ENCODE data around the gene BIRC6. TPM values are rescaled to one million over a fixed set of nuclear protein-coding genes. Genes with fewer than 3 reads are reported as not detected.
"Not testable (repeated sequence)": the region's sequence is repeated elsewhere in the genome, so short reads cannot be mapped to it uniquely, and the experiment has no call there.

BIRC6 gene
- total RNA-seq (2014; rRNA removed; shearing (Covaris generic); ENCODE audit: low replicate concordance), result 26.3 and 38.2 TPM in 2 replicates

GRCh38 chr2:32356681-32357317 lies at the start of gene BIRC6:
TSS of gene BIRC6 (plus strand) at chr2:32357023. CDS start at chr2:32357162, 139 bp downstream.
- in situ Hi-C loops (cut with HindIII; ENCODE audit: low pct_unique_long_range_greater_than_20kb, low sequenced_read_pairs), result no loop called here
- DNase-seq (ENCODE audit: low read depth), result peak; percentile 98

- DNase-seq (ENCODE audit: low read depth), result no peak
- in situ Hi-C loops (cut with HindIII; ENCODE audit: low pct_unique_long_range_greater_than_20kb, low sequenced_read_pairs), result no loop called here
Observed at GRCh38 chr2:32310577-32310976, 46.2 kb upstream of the BIRC6 start.

- in situ Hi-C loops (cut with HindIII; ENCODE audit: low pct_unique_long_range_greater_than_20kb, low sequenced_read_pairs), result no loop called here
- DNase-seq (ENCODE audit: low read depth), result no peak
Observed at GRCh38 chr2:32314886-32315285, 41.9 kb upstream of the BIRC6 start.

- DNase-seq (ENCODE audit: low read depth); in situ Hi-C loops (cut with HindIII; ENCODE audit: low pct_unique_long_range_greater_than_20kb, low sequenced_read_pairs): not testable (repeated sequence)
Observed at GRCh38 chr2:32328679-32329078, 28.1 kb upstream of the BIRC6 start.

DNA sequence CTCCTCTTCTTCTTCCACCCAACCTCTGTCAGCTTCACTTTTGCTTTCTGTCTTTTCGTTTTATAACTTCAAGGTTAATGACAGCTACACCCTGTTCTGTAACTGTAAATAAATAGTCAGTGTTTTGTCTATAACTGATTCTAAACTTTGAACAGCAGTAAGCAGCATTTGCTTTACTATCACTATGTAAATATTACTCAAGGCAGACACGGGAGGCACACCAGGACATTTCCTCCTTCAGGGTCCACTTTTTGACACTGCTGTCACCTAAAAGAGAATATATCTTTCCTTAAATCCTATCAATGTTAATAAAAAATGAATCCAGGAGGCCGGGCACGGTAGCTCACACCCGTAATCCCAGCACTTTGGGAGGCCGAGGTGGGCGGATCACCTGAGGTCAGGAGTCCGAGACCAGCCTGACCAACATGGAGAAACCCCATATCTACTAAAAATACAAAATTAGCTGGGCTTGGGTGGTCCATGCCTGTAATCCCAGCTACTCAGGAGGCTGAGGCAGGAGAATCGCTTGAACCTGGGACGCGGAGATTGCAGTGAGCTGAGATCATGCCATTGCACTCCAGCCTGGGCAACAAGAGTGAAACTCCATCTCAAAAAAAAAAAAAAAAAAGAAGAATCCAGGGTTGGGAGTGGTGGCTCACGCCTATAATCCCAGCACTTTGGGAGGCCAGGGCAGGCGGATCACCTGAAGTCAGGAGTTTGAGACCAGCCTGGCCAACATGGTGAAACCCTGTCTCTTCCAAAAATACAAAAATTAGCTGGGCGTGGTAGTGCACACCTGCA lies 27.4 kb upstream of the BIRC6 start:
- in situ Hi-C loops (cut with HindIII; ENCODE audit: low pct_unique_long_range_greater_than_20kb, low sequenced_read_pairs), result not testable (repeated sequence)

GRCh38 chr2:32330136-32330535 lies 26.7 kb upstream of the BIRC6 start:
- in situ Hi-C loops (cut with HindIII; ENCODE audit: low pct_unique_long_range_greater_than_20kb, low sequenced_read_pairs), result no loop called here
- DNase-seq (ENCODE audit: low read depth), result no peak

More for the DNA sequence above, 27.4 kb upstream of the BIRC6 start:
- DNase-seq (ENCODE audit: low read depth), result not testable (repeated sequence)

DNA sequence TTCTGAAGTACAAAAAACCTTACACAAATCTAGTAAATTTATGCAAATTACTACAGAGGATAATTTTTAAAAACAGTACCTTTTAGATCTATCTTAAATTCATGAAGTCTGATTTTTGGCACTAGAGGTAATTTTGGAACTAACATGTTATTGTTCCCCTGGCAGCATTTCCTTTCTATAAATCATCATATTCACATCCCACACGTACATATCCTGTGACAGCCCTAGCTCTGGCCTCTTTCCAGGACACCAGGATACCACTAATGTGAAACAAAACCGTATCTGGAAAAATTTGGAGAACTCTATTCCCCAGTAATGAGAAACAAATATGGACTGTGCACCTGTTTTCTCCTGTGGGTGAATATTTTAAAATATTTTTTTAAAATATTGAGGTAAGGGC lies 14.0 kb upstream of the BIRC6 start:
- in situ Hi-C loops (cut with HindIII; ENCODE audit: low pct_unique_long_range_greater_than_20kb, low sequenced_read_pairs), result no loop called here
- no peak for DNase-seq (ENCODE audit: low read depth)

DNA sequence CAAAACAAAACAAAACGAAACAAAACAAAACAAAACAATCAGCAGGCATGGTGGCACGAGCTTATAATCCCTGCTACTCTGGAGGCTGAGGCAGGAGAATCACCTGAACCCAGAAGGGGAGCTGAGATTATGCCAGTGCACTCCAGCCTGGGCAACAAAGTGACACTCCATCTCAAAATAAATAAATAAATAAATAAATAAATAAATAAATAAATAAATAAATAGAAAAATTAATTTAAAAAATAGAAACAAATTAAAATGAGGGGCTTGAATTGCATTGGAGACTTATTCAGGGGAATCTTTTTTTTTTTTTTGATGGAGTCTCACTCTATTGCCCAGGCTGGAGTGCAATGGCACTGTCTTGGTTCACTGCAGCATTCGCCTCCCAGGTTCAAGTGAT lies 6.0 kb upstream of the BIRC6 start:
- DNase-seq (ENCODE audit: low read depth); in situ Hi-C loops (cut with HindIII; ENCODE audit: low pct_unique_long_range_greater_than_20kb, low sequenced_read_pairs): not testable (repeated sequence)

DNA sequence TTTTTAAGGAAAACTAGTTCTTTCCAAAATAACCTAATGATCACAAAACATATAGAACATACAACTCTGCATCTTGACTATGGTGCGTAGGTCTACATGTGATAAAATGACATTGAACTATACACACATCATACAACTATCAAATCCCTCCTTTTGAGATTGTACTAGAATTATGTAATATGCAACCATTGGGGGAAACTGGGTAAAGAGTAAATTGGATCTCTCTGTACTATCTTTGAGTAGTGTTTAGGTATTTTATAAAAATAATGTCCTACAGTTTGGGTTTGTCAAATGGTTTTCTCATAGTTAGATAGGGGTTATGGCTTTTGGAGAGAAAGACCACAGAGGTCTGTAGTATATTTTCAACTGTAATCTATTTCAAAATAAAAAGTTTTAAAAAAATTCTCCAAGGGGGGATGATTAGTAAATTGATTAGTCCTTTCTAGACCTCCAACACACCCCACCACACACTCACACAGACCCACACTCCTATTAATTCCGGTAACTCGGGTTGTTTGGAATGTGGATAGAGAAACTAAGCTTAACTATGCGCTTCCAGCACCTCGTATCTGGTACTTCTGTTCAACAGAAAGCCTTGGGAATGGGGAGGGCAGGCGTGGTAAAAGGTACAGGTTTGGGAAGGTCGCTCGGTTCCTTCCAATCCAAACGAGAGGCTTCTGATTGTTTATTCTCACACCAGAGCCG lies 695 bp upstream of the BIRC6 start:
- DNase-seq (ENCODE audit: low read depth), result no peak
- in situ Hi-C loops (cut with HindIII; ENCODE audit: low pct_unique_long_range_greater_than_20kb, low sequenced_read_pairs), result no loop called here

GRCh38 chr2:32357318-32358110 lies 691 bp downstream of the BIRC6 start:
- in situ Hi-C loops (cut with HindIII; ENCODE audit: low pct_unique_long_range_greater_than_20kb, low sequenced_read_pairs), result no loop called here
- peak; percentile 59 for DNase-seq (ENCODE audit: low read depth)

DNA sequence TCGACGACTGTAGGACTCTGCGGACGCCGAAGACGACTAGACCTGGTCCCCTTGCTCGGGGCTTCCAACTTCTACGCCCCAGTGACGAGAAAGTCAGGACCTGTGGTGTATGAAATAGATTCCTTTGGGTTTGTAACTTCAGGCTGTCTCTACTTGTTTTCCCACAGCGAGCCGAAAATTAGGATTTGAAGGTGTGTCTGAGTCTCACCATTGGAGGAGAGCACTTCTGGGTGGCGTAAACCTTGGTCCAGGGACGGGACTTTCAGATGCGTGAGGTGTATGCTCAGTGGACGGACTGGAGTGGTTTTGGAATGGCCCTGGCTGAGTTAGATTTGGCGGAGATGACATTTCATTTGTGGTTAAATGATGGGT lies 1.3 kb downstream of the BIRC6 start:
- in situ Hi-C loops (cut with HindIII; ENCODE audit: low pct_unique_long_range_greater_than_20kb, low sequenced_read_pairs), result no loop called here
- peak; percentile 51 for DNase-seq (ENCODE audit: low read depth)

GRCh38 chr2:32360416-32360815 lies 3.6 kb downstream of the BIRC6 start:
- in situ Hi-C loops (cut with HindIII; ENCODE audit: low pct_unique_long_range_greater_than_20kb, low sequenced_read_pairs), result no loop called here
- no peak for DNase-seq (ENCODE audit: low read depth)

GRCh38 chr2:32362997-32363396 lies 6.2 kb downstream of the BIRC6 start:
- in situ Hi-C loops (cut with HindIII; ENCODE audit: low pct_unique_long_range_greater_than_20kb, low sequenced_read_pairs); DNase-seq (ENCODE audit: low read depth): not testable (repeated sequence)

- DNase-seq (ENCODE audit: low read depth), result peak; percentile 38
Observed at GRCh38 chr2:32363597-32363996, 6.8 kb downstream of the BIRC6 start.

GRCh38 chr2:32364290-32364689 lies 7.5 kb downstream of the BIRC6 start:
- DNase-seq (ENCODE audit: low read depth); in situ Hi-C loops (cut with HindIII; ENCODE audit: low pct_unique_long_range_greater_than_20kb, low sequenced_read_pairs): not testable (repeated sequence)

More at GRCh38 chr2:32363597-32363996, 6.8 kb downstream of the BIRC6 start:
- in situ Hi-C loops (cut with HindIII; ENCODE audit: low pct_unique_long_range_greater_than_20kb, low sequenced_read_pairs), result no loop called here

DNA sequence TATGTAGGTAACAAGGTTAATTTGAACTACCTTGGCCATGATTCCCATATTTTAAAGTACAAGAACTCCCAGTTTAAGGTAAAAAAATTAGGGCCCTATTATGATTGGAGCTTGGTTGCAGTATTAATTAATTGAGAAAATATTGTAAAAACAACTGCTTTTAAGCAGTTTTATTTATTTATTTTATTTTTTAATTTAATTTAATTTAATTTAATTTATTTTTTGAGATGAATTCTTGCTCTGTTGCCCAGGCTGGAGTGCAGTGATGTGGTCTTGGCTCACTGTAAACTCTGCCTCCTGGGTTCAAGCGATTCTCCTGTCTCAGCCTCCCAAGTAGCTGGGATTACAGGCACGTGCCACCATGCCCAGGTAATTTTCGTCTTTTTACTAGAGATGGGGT lies 8.9 kb downstream of the BIRC6 start:
- in situ Hi-C loops (cut with HindIII; ENCODE audit: low pct_unique_long_range_greater_than_20kb, low sequenced_read_pairs); DNase-seq (ENCODE audit: low read depth): not testable (repeated sequence)

- no peak for DNase-seq (ENCODE audit: low read depth)
- in situ Hi-C loops (cut with HindIII; ENCODE audit: low pct_unique_long_range_greater_than_20kb, low sequenced_read_pairs), result no loop called here
Observed at GRCh38 chr2:32366595-32366994, 9.8 kb downstream of the BIRC6 start.

- DNase-seq (ENCODE audit: low read depth), result no peak
- in situ Hi-C loops (cut with HindIII; ENCODE audit: low pct_unique_long_range_greater_than_20kb, low sequenced_read_pairs), result no loop called here
Observed at GRCh38 chr2:32369222-32369621, 12.4 kb downstream of the BIRC6 start.
